ENCODE data around the gene SLC35E1. TPM values are rescaled to one million over a fixed set of nuclear protein-coding genes. Genes with fewer than 3 reads are reported as not detected.
A peak's percentile ranks its signal among the peaks of the same experiment; 100 is the strongest.

Gene SLC35E1
- total RNA-seq, 6 donors from 2014 or later, result 48.5 to 60.8 (median 53.2) TPM

DNA sequence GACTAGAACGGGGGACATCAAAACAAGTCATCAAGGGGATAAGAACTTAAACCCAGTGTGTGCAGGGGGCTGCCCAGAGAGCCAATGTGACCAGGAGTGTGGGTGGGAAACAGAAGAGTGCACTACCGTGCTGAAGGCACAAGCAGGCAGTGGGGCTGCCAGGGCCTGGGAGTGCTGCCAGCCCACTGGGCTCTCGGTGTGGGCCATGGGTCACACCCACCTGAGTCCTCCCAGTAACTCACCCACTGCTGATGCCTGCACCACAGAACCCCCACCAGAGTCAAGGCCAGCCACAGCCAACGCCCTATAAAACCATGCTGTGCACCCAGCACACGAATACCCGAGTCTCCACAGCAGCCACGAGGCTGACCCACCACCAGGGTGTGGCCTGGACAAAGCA is 47.2 kb upstream of the SLC35E1 start:
- H3K27ac ChIP-seq, result no peak overlapping the region
- H3K27me3 ChIP-seq, result no peaks in the 10 kb centered on the region
- no peak overlapping the region for H3K4me3 ChIP-seq
- WGBS, 2 donors, result 31 to 55% methylated on average over 6 to 7 of the region's 7 CpGs
- H3K4me1 ChIP-seq, result peaks cover 37 to 87% (median 48%) of the 10 kb centered on the region in 4 donors
- no peak for DNase-seq
- peak; percentile 14 to 20 for ATAC-seq (ENCODE audit: low FRiP score in 2 of 2)
- H3K9me3 ChIP-seq, result no peaks in the 10 kb centered on the region
- no peak for TF ChIP-seq EP300 (IDR thresholded peaks at IDR 0.05)
- TF ChIP-seq POLR2AphosphoS5 (IDR thresholded peaks at IDR 0.05), result no peak
- no peak for TF ChIP-seq CTCF (IDR thresholded peaks at IDR 0.05)
- TF ChIP-seq POLR2A (IDR thresholded peaks at IDR 0.05), result no peak
- H3K36me3 ChIP-seq, result peaks cover 0 to 4% (median 1%) of the 10 kb centered on the region in 4 donors

GRCh38 chr19:16618248-16618647 is 46.0 kb upstream of the SLC35E1 start:
- Histone ChIP-seq H3K27me3 (no peaks in the 10 kb centered on the region), H3K4me1 (peaks cover 35 to 85% (median 45%) of the 10 kb centered on the region in 4 donors), H3K9me3 (no peaks in the 10 kb centered on the region), H3K27ac (no peak overlapping the region), H3K4me3 (no peak overlapping the region), H3K36me3 (no peaks in the 10 kb centered on the region)
- ATAC-seq (ENCODE audit: low FRiP score in 2 of 2) (no peak), DNase-seq (no peak)
- TF ChIP-seq POLR2AphosphoS5 (IDR thresholded peaks at IDR 0.05) (no peak), EP300 (IDR thresholded peaks at IDR 0.05) (no peak), POLR2A (IDR thresholded peaks at IDR 0.05) (no peak), CTCF (IDR thresholded peaks at IDR 0.05) (no peak)
- WGBS, 2 donors, result 93 to 97% methylated on average over 6 to 7 of the region's 7 CpGs

DNA sequence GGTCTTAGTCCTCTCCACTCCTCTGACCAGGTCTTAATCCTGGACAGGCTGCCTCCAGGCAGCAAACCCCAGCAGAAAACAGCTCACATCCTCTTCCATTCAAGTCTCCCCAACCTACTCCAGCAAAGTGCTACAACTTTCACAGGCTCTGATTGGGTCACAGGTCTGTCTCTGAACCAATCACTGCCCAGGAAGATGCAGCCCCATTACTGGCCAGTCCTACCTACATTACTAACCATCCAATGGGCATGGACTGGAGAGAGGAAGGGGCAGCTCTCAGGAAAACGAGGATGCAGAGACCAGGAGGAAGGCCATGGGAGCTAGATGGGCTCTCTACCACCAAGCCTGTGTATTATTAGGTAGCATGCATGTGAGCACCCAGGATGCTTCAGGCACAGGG is 43.6 kb upstream of the SLC35E1 start:
- H3K4me1 ChIP-seq, result peaks cover 47 to 86% (median 56%) of the 10 kb centered on the region in 4 donors
- WGBS, 2 donors, result 50 to 57% methylated on average over 1 of the region's 1 CpG
- no peak for ATAC-seq (ENCODE audit: low FRiP score in 2 of 2)

DNA sequence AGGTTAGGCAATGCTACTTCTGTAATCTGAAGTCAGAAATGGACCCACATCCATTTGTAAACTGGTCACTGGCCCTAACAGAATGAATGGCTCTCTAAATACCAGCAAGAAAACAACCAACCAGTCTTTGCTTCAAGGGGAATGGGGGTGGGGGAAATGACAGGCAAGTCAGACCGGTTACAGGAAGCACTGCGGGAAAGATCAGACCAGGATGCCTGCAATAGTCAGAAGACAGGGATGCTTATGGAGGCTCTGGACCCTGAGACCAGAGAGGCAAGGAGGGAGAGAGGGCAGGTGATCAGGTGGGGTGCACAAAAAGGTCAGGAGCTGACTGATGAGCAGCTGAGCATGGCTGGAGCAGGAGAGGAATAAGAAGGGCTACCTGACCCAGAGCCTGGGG is 42.7 kb upstream of the SLC35E1 start:
- no peak for DNase-seq
- Histone ChIP-seq H3K27me3 (no peaks in the 10 kb centered on the region), H3K4me1 (peaks cover 49 to 90% (median 59%) of the 10 kb centered on the region in 4 donors)

More for the DNA sequence above, 43.6 kb upstream of the SLC35E1 start:
- H3K36me3 ChIP-seq, result no peaks in the 10 kb centered on the region
- no peaks in the 10 kb centered on the region for H3K9me3 ChIP-seq
- H3K4me3 ChIP-seq, result no peak overlapping the region
- TF ChIP-seq CTCF (IDR thresholded peaks at IDR 0.05), result no peak
- no peak for TF ChIP-seq POLR2AphosphoS5 (IDR thresholded peaks at IDR 0.05)
- no peak for TF ChIP-seq POLR2A (IDR thresholded peaks at IDR 0.05)
- TF ChIP-seq EP300 (IDR thresholded peaks at IDR 0.05), result no peak
- no peak overlapping the region for H3K27ac ChIP-seq
- no peaks in the 10 kb centered on the region for H3K27me3 ChIP-seq
- no peak for DNase-seq

More for the DNA sequence above, 42.7 kb upstream of the SLC35E1 start:
- TF ChIP-seq EP300 (IDR thresholded peaks at IDR 0.05) (no peak), CTCF (IDR thresholded peaks at IDR 0.05) (no peak), POLR2AphosphoS5 (IDR thresholded peaks at IDR 0.05) (no peak), POLR2A (IDR thresholded peaks at IDR 0.05) (no peak)
- H3K4me3 ChIP-seq, result no peak overlapping the region
- no peak overlapping the region for H3K27ac ChIP-seq
- no peaks in the 10 kb centered on the region for H3K36me3 ChIP-seq
- H3K9me3 ChIP-seq, result no peaks in the 10 kb centered on the region
- ATAC-seq (ENCODE audit: low FRiP score in 2 of 2), result no peak
- WGBS, 2 donors, result 19 to 28% methylated on average over 2 of the region's 2 CpGs
